Testis (tissue), 3 donors: ENCODE data around the gene KATNAL2. TPM values are rescaled to one million over a fixed set of nuclear protein-coding genes. Genes with fewer than 3 reads are reported as not detected.

ENCODE experiments used
- DNase-seq: peaks from one replicate; pipeline ENCODE4 v3.0.0-alpha.2; 2019
- H3K27ac ChIP-seq, 2 donors: fragments of 200-600 bp; sonication (generic); one replicate each; pipeline ENCODE4 v1.5.1; 2019
- H3K27me3 ChIP-seq: fragments of 200-600 bp; sonication (generic); one replicate; pipeline ENCODE4 v1.5.1; 2019
- H3K36me3 ChIP-seq: fragments of 200-600 bp; sonication (generic); one replicate; pipeline ENCODE4 v1.5.1; 2017; ENCODE audit warnings: low read depth; ENCODE audit errors: missing control alignments
- H3K4me1 ChIP-seq: fragments of 200-600 bp; sonication (generic); one replicate; pipeline ENCODE4 v1.5.1; 2019
- H3K4me3 ChIP-seq, 2 donors: fragments of 200-600 bp; sonication (generic); one replicate each; pipeline ENCODE4 v1.5.1; 2017 to 2019
- H3K9me3 ChIP-seq: fragments of 200-600 bp; sonication (generic); one replicate; pipeline ENCODE4 v1.5.1; 2017
- POLR2A ChIP-seq: fragments of 450-650 bp; IDR thresholded peaks from one replicate; pipeline ENCODE4 v1.6.1; 2017; ENCODE audit warnings: antibody characterized with exemption, mild to moderate bottlenecking, moderate library complexity
- WGBS, 2 donors: methylation state at CpG; one replicate each; pipeline ENCODE4 v1.1.5; 2018; 5-methylcytosine and 5-hydroxymethylcytosine counted together
- intact Hi-C: fragments of 100-400 bp; cut with DNase I; formaldehyde crosslinking; loops from one replicate; pipeline ENCODE4 v1.15.1; 2023; ENCODE audit warnings: low total_unique reads
- polyA plus RNA-seq: library from polyadenylated mRNA; stranded (reverse); fragments of 350-450 nt; fragmentation: Illumina TruSeq; extraction: RNeasy Lipid Tissue Mini Kit (QIAGEN cat#74804); gene quantifications from one replicate; pipeline ENCODE4 v1.2.3, GENCODE V29; 2014; ENCODE audit warnings: low read depth, low replicate concordance; ENCODE audit not compliant: insufficient read depth
- total RNA-seq, 2 donors: library from RNA; depleted of rRNA; stranded (reverse); fragments of >200 nt; gene quantifications; one replicate each; pipeline ENCODE4 v1.2.3, GENCODE V29; 2016
- TF ChIP-seq, protein P1 (sequence below), 3 experiments: fragments of 450-650 bp in 2 of 3; fragments of 200-600 bp in 1 of 3; sonication (generic) in 1 of 3; IDR thresholded peaks; one replicate each; pipeline ENCODE4 v1.5.1; 2016 to 2019; ENCODE audit warnings: antibody characterized with exemption in 3 of 3, mild to moderate bottlenecking in 2 of 3, moderate library complexity in 1 of 3

KATNAL2 gene
- total and polyA plus RNA-seq, 3 donors from 2014 or later = 17.5 to 36.8 (median 36.2) TPM

DNA sequence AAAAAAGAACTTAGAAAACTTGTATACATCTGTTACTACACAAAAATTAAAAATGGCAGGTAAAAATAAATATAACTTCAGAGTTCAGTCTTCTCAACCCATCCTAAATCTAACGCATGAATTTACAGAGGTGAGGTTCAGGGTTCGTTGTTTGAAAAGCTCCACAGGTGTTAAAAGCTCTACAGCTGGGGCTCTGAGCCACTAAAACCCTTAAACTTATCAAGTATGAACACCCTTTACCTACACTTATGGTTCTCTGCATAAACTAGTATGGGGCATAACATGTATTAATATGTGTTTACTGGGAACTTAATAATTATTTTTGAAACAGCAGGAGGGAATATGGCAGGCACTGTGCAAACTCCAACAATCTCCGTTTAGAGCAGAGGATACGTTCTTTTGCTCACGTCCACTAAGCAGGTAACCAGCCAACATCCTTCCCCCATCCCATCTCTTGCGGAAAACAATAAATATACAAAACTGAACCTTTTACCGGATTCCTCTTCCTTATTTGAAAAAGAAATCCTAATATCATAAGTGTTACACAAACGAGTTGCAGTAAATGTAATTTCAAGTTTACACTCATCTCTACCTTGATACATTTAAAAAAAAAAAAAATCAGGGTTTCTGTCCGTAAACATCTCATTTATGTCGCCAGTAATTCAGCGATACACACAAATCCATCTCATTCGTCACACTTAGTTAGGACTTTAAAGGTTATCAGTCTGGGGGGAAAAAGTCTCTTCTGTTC, 1.4 kb upstream of the KATNAL2 start:
- TF ChIP-seq, protein P1, sequence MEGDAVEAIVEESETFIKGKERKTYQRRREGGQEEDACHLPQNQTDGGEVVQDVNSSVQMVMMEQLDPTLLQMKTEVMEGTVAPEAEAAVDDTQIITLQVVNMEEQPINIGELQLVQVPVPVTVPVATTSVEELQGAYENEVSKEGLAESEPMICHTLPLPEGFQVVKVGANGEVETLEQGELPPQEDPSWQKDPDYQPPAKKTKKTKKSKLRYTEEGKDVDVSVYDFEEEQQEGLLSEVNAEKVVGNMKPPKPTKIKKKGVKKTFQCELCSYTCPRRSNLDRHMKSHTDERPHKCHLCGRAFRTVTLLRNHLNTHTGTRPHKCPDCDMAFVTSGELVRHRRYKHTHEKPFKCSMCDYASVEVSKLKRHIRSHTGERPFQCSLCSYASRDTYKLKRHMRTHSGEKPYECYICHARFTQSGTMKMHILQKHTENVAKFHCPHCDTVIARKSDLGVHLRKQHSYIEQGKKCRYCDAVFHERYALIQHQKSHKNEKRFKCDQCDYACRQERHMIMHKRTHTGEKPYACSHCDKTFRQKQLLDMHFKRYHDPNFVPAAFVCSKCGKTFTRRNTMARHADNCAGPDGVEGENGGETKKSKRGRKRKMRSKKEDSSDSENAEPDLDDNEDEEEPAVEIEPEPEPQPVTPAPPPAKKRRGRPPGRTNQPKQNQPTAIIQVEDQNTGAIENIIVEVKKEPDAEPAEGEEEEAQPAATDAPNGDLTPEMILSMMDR (IDR thresholded peaks at IDR 0.05) = no peak
- no peak for TF ChIP-seq POLR2A
- no peaks in the 10 kb centered on the region for H3K9me3 ChIP-seq
- H3K27me3 ChIP-seq = no peaks in the 10 kb centered on the region
- WGBS, 2 donors = 14 to 16% methylated on average over 12 of the region's 12 CpGs
- peak overlapping the region in 1 of 2 donors; percentile 94 for H3K27ac ChIP-seq
- H3K36me3 ChIP-seq = no peaks in the 10 kb centered on the region
- intact Hi-C loops = no loop called here
- peak overlapping the region; percentile 74 to 96 for H3K4me3 ChIP-seq
- H3K4me1 ChIP-seq = no peaks in the 10 kb centered on the region
- DNase-seq = no peak

DNA sequence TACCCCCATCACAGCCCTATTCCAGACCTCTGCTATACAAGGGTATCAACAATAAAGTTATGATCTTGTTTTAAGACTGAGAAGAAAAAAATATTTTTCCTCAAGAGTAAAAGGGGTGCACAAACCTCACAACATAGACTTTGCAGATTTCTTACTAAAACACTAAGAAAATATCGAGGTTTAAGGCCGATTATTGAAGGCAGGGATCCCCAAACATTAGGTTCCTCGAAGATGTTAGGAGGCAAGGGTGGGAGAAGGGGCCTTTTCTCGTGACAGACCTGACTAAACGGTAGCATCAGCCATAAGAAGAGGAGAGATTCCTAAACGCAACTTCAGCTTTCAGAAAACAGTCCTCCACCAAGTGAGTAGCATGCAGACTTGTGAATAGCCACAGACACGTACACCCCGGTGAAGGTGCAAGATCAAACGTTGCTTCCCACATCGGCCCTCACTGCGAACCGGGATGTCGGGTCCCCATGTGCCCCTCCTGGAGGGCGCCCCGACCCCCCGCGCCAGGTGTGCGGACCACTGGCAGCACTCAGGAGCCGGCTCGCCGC, 773 bp upstream of the KATNAL2 start:
- Histone ChIP-seq H3K4me3 (peak overlapping the region; percentile 74 to 96), H3K9me3 (no peaks in the 10 kb centered on the region), H3K27me3 (no peaks in the 10 kb centered on the region), H3K4me1 (no peaks in the 10 kb centered on the region), H3K27ac (peak overlapping the region; percentile 53 to 94), H3K36me3 (no peaks in the 10 kb centered on the region)
- TF ChIP-seq, protein P1 (IDR thresholded peaks at IDR 0.05) = no peak
- TF ChIP-seq POLR2A = no peak
- DNase-seq = peak; percentile 33
- intact Hi-C loops = no loop called here
- 0% methylated on average over 17 of the region's 21 CpGs for WGBS, 2 donors

DNA sequence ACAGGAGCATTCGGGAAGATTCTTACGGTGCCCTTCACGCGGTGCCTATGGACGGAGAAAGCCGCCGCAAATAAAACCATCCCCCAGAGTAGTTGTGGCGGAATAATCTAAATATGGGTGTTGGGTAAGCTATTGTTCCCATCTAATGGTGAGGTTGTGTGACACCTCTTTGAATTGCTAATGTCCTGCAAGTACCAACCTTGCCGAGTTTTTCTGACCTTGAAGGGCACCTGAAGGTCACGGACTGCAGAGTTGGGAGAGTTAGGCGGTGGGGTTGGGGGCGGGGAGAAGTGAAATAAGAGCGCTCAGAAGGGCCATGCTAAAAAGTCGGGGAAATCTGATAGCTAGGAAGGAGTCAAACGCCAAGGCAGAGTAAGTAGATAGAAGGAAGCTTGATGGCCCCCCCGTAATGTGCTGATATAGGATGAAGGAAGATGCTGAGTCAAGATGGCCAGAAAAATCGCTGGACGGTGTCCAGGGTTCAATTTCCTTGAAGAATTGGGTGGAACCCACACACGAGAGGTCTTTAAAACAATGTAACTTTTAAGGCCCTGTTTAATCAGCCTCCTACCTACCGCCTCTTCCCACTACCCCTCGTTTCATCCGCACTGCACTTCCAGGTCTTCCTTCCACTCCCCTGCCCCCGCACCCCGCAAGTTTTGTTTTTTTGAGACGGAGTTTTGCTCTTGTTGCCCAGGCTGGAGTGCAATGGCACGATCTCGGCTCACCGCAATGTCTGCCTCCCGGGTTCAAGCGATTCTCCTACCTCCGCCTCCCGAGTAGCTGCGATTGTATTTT, 600 bp downstream of the KATNAL2 start:
- no peaks in the 10 kb centered on the region for H3K36me3 ChIP-seq
- TF ChIP-seq, protein P1 (IDR thresholded peaks at IDR 0.05) = no peak
- no peak for TF ChIP-seq POLR2A
- WGBS, 2 donors = 18 to 20% methylated on average over 29 to 33 of the region's 33 CpGs

DNA sequence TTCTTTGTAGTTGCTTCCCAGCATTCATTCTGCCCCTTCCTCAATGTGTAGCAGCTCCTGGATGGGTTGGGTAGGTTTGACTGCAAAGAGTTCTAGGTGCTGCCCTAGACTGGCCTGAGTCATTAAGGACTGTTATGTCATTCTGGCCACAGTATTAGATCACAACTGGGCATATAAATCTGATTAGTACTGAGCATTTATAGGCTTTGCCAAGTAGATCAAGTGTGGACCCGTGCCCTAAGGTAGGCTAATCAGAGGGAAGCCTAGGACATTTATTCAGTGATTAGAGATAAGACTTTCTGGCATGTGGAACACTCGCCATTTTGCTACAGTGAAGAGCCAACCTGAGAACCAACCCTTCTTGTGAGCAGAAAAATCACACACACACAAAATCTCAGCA, 2.7 kb downstream of the KATNAL2 start:
- TF ChIP-seq POLR2A = no peak
- TF ChIP-seq, protein P1 (IDR thresholded peaks at IDR 0.05) = no peak
- no peaks in the 10 kb centered on the region for H3K36me3 ChIP-seq
- intact Hi-C loops = no loop called here
- H3K4me1 ChIP-seq = no peaks in the 10 kb centered on the region
- H3K27me3 ChIP-seq = no peaks in the 10 kb centered on the region
- no peak overlapping the region for H3K4me3 ChIP-seq
- no peak overlapping the region for H3K27ac ChIP-seq
- no peaks in the 10 kb centered on the region for H3K9me3 ChIP-seq
- DNase-seq = no peak
- whole genome bisulfite sequencing, 2 donors = 53 to 77% methylated on average over 2 of the region's 2 CpGs

More for the DNA sequence above, 600 bp downstream of the KATNAL2 start:
- Histone ChIP-seq H3K27me3 (no peaks in the 10 kb centered on the region), H3K27ac (peak overlapping the region; percentile 61 to 94), H3K4me3 (peak overlapping the region; percentile 74 to 96), H3K9me3 (no peaks in the 10 kb centered on the region), H3K4me1 (no peaks in the 10 kb centered on the region)
- intact Hi-C loops = no loop called here
- DNase-seq = peak; percentile 60
